HUES64 (cell line): ENCODE data around the gene IGDCC3.

ENCODE experiments used
- H3K27ac ChIP-seq: 2 replicates; pipeline ENCODE4 v1.7.0; 2013; ENCODE audit warnings: low read depth, low read length, inconsistent platforms
- H3K27me3 ChIP-seq: 2 replicates; pipeline ENCODE4 v1.6.1; 2013; ENCODE audit warnings: mild to moderate bottlenecking, low read length; ENCODE audit not compliant: insufficient read depth
- H3K36me3 ChIP-seq: 2 replicates; pipeline ENCODE4 v1.6.1; 2013; ENCODE audit warnings: mild to moderate bottlenecking, low read length; ENCODE audit not compliant: insufficient read depth
- H3K4me1 ChIP-seq: 2 replicates; pipeline ENCODE4 v1.6.1; 2013; ENCODE audit warnings: mild to moderate bottlenecking, low read length, moderate library complexity; ENCODE audit not compliant: insufficient read depth
- H3K4me3 ChIP-seq: 2 replicates; pipeline ENCODE4 v1.5.1; 2013; ENCODE audit warnings: mild to moderate bottlenecking, low read length, moderate library complexity
- H3K9ac ChIP-seq: 2 replicates; pipeline ENCODE4 v1.6.1; 2013; ENCODE audit warnings: mild to moderate bottlenecking, low read depth, low read length
- H3K9me3 ChIP-seq: 2 replicates; pipeline ENCODE4 v1.6.1; 2013; ENCODE audit warnings: low read depth, low read length; ENCODE audit not compliant: insufficient read depth
- WGBS: fragments of 150-250, 120-280 bp; methylation state at CpG from one replicate; pipeline ENCODE4 v1.1.7; 2013; ENCODE audit warnings: missing lambda C conversion rate; 5-methylcytosine and 5-hydroxymethylcytosine counted together

Gene IGDCC3

DNA sequence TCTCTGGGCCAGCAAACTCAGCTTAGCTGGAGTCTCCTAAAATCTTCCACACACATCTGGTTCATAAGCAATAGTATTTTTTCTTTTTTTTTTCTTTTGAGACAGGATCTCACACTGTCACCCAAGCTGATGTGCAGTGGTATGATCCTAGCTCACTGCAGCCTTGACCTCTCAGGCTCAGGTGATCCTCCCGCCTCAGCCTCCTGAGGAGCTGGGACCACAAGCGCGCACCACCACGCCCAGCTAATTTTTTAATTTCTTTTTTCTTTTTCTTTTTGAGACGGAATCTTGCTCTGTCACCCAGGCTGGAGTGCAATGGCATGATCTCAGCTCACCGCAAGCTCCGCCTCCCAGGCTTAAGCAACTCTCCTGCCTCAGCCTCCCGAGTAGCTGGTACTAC, 39.0 kb downstream of the IGDCC3 start:
- H3K9ac ChIP-seq, result no peak overlapping the region
- H3K9me3 ChIP-seq, result no peaks in the 10 kb centered on the region
- H3K36me3 ChIP-seq, result no peaks in the 10 kb centered on the region
- H3K27ac ChIP-seq, result no peak overlapping the region
- peaks cover 37% of the 10 kb centered on the region for H3K4me1 ChIP-seq
- WGBS, result 95% methylated on average over 8 of the region's 8 CpGs
- H3K27me3 ChIP-seq, result no peaks in the 10 kb centered on the region
- no peak overlapping the region for H3K4me3 ChIP-seq

DNA sequence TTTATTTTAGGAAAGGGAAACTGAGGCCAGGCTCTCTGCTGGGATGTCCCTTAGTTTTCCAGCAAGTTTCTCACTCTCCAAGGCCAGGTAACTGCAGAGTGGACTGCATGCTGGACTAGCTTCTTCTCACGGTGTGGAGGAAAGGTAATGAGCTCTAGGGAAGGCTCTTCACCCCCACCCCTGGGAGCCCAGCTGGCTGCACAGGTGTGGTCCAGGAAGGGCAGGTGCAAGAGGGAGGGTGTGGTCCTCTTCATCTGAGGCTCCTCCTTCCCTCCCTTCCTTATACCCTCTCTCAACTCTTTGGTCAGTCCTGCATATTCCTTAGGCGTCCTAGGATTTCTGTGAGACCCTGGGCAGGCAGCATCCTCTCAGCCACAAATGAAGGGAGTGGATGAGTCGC, 39.4 kb downstream of the IGDCC3 start:
- WGBS, result 75% methylated on average over 2 of the region's 3 CpGs
- H3K9ac ChIP-seq, result no peak overlapping the region
- H3K9me3 ChIP-seq, result no peaks in the 10 kb centered on the region
- 0 out of 2 replicates have a peak, but pooled peaks cover under 1% of the 10 kb centered on the region for H3K36me3 ChIP-seq
- no peak overlapping the region for H3K27ac ChIP-seq
- H3K4me1 ChIP-seq, result peaks cover 42% of the 10 kb centered on the region
- H3K27me3 ChIP-seq, result no peaks in the 10 kb centered on the region
- no peak overlapping the region for H3K4me3 ChIP-seq

DNA sequence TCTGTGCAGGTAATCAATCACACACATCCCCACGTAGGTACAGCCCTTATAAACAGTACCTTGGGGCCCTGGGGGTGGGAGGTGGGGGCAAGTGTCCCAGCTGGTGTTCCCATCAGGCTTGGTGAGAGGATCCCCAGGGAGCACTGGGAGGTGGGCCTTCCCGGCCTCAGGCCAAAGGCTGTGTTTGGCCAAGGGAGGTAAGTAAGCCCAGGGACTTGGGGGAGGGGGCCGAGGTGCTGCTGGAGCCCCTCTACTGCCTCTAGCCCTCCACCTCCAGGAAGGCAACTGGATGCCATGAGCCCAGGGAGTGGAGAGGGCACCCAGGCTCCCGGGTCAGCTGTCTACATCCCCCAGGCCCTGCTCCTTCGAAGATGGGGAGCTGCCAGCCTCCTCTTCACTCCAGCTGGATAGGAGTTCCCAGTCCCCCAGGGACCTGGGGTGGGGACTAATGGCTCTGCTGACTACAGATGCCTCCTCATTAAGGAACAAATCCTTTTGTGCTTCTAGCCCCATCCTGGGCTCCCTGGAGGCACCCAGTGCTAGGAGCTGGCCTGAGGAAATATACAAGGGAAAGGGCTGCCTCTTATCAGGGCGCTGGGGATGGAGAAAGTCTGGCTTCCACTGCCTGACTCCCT, 40.2 kb downstream of the IGDCC3 start:
- 70% methylated on average over 5 of the region's 6 CpGs for WGBS
- H3K9me3 ChIP-seq, result no peaks in the 10 kb centered on the region
- 0 out of 2 replicates have a peak, but pooled peaks cover 2% of the 10 kb centered on the region for H3K36me3 ChIP-seq
- no peak overlapping the region for H3K4me3 ChIP-seq
- H3K27ac ChIP-seq, result no peak overlapping the region
- H3K4me1 ChIP-seq, result peaks cover 44% of the 10 kb centered on the region
- no peaks in the 10 kb centered on the region for H3K27me3 ChIP-seq
- no peak overlapping the region for H3K9ac ChIP-seq

DNA sequence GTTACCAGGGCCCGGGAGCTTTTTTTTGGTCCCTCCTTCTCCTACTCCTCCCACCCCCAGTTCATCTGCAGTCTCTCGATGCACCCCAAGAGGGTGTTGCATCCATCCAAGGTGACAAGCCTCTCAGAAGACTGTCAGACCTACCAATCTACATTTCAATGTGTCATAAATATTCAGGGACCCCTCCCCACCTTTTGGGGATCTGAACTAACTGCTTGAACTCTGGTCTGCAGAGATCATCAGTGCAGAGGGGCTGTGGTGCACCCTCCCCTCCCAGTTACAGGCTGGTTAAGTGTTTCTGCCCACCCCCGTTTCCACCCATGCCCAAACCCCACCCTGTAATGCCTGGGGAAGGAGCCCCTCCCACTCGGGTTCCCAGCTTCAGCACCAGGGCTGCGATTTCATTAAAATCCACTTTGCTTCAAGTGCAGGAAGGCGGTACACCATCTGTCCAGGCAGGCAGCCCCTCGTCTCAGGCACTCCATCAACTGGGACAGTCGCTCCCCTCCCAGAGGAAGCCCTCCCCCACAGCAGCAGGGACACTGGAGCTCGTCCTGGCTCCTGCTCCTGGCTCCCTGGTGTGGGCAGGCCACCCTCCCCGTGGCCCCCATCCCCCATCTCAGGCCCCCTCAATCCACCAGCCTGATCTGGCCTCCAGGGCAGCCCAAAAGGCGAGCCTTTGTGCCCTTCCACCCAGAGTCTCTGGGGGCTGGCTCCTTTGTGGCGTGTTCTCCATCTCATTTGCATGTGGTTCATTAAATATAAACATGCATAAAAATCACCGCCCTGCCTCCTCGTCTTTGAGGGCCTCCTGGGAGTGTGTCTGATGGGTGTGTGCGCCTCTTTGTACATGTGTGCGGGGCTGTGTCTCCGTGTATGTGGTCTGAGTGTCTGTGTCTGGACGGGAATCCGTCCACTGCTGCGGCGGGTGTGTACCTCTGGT, 41.0 kb downstream of the IGDCC3 start:
- Histone ChIP-seq H3K27me3 (no peaks in the 10 kb centered on the region), H3K9ac (no peak overlapping the region), H3K4me1 (peaks cover 44% of the 10 kb centered on the region), H3K36me3 (peaks cover 4% of the 10 kb centered on the region; the same call in 1 of the 2 replicates), H3K27ac (no peak overlapping the region), H3K9me3 (no peaks in the 10 kb centered on the region), H3K4me3 (no peak overlapping the region)
- WGBS, result 52% methylated on average over 17 of the region's 21 CpGs

DNA sequence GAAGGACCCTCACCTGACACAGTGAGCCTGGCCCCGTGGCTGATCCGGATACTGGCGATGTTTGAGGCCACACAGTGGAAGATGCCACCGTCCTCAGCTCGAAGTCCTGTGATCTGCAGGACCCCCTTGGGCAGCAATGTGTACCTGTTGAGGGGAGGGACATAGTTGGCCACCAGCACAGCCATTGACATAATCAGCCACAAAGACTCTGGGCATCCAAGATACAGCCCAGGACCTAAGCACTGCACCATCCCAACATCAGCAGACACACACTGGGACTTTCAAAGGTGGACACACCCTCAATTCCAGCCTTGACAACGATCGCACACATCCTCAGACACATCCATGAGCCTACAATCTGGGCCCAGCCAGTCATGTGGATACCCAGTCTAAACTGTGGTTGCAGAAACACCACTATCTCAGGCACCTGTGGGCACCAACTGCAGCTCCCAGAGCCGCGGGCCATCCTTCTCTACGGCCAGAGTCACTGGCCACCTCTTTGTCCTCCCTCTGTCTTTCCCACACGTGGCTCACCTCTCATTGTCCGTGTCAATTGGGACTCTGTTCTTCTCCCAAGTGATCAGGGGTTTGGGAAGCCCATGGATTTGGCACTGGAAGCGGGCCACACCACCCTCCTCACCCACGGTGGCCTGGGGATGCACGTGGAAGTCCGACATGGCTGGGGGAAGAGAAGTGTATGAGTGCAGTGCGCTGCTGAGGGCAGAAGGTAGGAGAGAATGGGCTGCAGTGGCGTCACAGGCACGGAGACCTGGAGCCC, 42.3 kb downstream of the IGDCC3 start:
- H3K36me3 ChIP-seq, result peaks cover 17% of the 10 kb centered on the region
- peaks cover 44% of the 10 kb centered on the region for H3K4me1 ChIP-seq

DNA sequence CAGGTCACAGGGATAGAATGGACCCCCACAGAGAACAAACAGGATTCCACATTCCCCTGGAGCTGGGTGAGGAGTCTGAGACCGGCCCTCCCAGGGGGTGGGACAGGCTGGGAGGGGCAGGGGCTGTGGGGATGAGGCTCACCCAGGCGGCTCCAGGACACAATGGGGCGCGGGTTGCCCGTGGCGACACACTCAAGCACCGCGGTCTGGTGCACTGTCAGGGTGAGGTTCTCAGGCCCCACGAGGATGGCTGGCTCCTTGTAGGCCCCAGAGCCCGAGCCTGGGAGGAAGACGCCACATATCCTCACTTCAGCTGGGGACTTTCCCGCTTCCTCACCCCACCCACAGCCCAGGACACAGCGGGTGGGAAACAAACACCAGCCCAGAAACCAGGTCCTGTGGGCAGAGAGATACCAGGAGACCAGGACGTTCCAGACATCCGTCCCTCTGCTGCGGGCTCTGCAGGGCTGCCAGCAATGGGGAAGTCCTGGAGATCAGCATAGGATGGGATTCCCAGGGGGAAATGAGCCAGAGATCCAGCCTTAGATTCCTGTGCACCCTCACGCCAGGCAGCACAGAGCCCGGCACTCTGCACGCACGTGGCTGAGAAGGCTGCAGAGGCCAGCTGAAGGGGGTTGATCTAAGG, 43.1 kb downstream of the IGDCC3 start:
- H3K27me3 ChIP-seq, result no peaks in the 10 kb centered on the region
- WGBS, result 46% methylated on average over 20 of the region's 20 CpGs
- no peak overlapping the region for H3K27ac ChIP-seq
- no peaks in the 10 kb centered on the region for H3K9me3 ChIP-seq
- H3K36me3 ChIP-seq, result peaks cover 24% of the 10 kb centered on the region
- no peak overlapping the region for H3K9ac ChIP-seq
- no peak overlapping the region for H3K4me3 ChIP-seq
- H3K4me1 ChIP-seq, result peaks cover 37% of the 10 kb centered on the region

More for the DNA sequence above, 42.3 kb downstream of the IGDCC3 start:
- Histone ChIP-seq H3K9me3 (no peaks in the 10 kb centered on the region), H3K9ac (no peak overlapping the region), H3K27ac (no peak overlapping the region), H3K27me3 (no peaks in the 10 kb centered on the region), H3K4me3 (no peak overlapping the region)
- 91% methylated on average over 19 of the region's 19 CpGs for WGBS

DNA sequence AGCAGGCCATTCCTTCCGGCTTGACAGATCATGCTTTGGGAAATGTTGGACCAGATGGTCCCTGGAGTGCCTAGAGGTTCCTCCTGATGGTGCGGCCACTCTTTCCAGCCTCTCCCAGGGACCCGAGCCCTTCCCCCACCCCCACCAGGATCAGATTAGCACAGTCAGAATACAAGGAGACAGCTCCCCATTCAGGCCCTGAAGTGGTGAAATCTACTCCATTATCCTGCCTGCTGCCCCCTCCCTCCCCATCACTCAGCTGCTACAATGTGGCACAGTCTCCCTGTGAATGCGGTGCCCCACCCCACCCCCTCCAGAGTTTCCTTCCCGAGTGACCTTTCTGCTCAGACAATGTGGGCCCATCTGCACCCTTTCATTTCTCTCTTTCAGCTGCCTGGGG, 43.9 kb downstream of the IGDCC3 start:
- no peak overlapping the region for H3K4me3 ChIP-seq
- no peaks in the 10 kb centered on the region for H3K9me3 ChIP-seq
- H3K9ac ChIP-seq, result no peak overlapping the region
- no peak overlapping the region for H3K27ac ChIP-seq
- peaks cover 31% of the 10 kb centered on the region for H3K36me3 ChIP-seq
- whole genome bisulfite sequencing, result 54% methylated on average over 5 of the region's 5 CpGs
- H3K27me3 ChIP-seq, result no peaks in the 10 kb centered on the region
- H3K4me1 ChIP-seq, result peaks cover 32% of the 10 kb centered on the region

DNA sequence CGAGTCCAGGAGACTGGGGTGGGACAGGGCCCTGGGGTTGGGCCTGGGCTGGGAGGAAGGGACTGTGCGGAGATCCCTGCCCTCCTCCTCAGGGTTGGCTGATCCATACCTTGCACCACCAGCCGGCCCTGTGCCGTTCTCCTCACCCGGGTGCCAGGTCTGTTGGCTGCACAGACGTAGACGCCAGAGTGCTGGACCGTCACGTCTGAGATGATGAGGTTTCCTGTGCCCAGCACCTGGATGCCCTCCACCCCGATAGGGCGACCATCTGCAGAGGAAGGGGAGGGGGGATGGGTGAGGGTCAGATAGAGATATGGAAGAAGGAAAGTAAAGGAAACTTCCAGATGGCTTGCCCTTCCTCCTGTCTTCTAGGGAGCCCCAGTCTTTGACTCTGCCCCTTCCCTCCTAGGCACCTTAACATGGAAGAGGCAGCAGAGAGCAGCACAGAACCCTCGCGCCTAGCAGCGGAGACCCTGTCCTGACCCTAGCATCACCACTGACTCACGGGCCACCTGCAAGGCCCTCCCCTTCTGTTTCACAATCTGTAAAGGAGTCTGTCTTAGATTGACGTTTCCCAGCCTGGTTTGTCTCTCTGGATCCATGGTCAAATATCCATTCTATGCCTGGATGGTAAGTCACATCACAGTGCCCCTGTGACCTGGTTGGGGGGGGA, 44.5 kb downstream of the IGDCC3 start:
- Histone ChIP-seq H3K4me1 (peaks cover 32% of the 10 kb centered on the region), H3K4me3 (no peak overlapping the region), H3K27ac (no peak overlapping the region), H3K27me3 (no peaks in the 10 kb centered on the region), H3K36me3 (peaks cover 36% of the 10 kb centered on the region), H3K9me3 (no peaks in the 10 kb centered on the region), H3K9ac (no peak overlapping the region)
- 87% methylated on average over 16 of the region's 16 CpGs for WGBS

DNA sequence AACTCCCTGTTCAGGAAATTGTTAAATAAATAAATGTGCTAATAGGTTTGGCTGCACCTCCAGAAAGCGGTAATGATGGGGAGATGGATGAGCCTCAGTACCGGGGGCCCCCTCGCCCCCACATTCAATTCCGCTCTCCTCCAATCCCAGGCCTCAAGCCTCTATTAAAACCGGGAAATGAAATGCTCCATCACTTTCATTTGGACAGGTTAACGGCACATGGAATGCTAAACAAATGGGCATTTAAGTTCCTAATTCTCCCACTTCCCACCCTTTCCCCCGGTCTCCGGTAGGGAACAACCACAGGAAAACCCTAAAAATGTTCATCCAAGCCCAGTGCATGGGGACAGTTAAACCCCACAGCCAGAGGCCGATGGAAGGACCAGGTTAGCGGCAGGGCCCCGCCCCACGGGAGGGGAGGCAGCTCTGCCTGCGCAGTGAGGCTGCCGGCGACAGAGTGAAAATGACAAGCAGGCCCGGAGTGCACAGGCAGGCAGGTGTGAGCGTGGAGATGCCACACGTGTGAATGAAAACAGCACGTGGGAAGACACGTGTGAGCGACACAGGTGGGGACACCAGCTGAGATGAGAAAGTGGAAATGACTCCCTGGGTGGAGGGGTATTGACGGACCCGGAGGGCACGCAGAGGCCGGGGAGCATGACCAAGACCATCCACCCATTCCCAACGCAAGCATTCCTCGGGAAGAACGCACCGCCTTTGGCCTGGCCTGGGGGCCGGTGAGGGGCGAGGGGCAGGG, 45.2 kb downstream of the IGDCC3 start:
- no peak overlapping the region for H3K4me3 ChIP-seq
- peaks cover 36% of the 10 kb centered on the region for H3K36me3 ChIP-seq
- no peak overlapping the region for H3K27ac ChIP-seq
- no peaks in the 10 kb centered on the region for H3K27me3 ChIP-seq
- no peaks in the 10 kb centered on the region for H3K9me3 ChIP-seq
- H3K9ac ChIP-seq, result no peak overlapping the region
- peaks cover 32% of the 10 kb centered on the region for H3K4me1 ChIP-seq
- 94% methylated on average over 31 of the region's 31 CpGs for WGBS

DNA sequence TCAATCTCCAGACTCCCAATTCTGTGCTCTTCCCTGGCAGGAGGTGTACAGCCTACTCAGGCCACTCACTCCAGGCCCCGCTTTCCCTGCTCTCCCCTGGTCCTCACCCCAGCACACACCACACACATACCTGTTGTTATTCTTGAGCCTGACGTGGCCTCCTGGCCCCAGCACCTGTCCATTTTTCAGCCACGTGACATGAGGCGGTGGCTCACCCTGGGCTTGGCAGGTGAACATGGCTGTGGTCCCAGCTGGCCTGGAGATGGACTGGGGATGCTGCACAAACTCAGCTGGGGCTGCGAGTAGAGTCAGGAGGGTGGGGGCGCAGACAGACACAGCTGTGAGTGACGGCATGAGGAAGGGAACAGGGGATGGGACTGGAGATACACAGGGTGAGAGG, 46.0 kb downstream of the IGDCC3 start:
- H3K4me3 ChIP-seq, result no peak overlapping the region
- H3K27ac ChIP-seq, result no peak overlapping the region
- H3K9ac ChIP-seq, result no peak overlapping the region
- peaks cover 32% of the 10 kb centered on the region for H3K4me1 ChIP-seq
- H3K36me3 ChIP-seq, result peaks cover 36% of the 10 kb centered on the region
- no peaks in the 10 kb centered on the region for H3K27me3 ChIP-seq
- H3K9me3 ChIP-seq, result no peaks in the 10 kb centered on the region
- WGBS, result 95% methylated on average over 6 of the region's 7 CpGs
